HepG2 (cell line): ENCODE data around the gene NPDC1. TPM values are rescaled to one million over a fixed set of nuclear protein-coding genes. Genes with fewer than 3 reads are reported as not detected.

Experiments used
- ATAC-seq: fragments of 200-7000 bp; cut with Tn5 transposase; 3 replicates; pipeline ENCODE4 v1.9.1; 2020; ENCODE audit warnings: mild to moderate bottlenecking, moderate library complexity
- BruUV-seq: library from RNA; stranded (reverse); fragments of 400-500 nt; replicated peaks from 2 replicates; lab custom pipeline; 2021; lab: Mats Ljungman, UMichigan
- CTCF ChIA-PET: fragments of 300-600 bp; formaldehyde crosslinking; extraction: SDS; loops from one replicate; lab custom pipeline; 2021; ENCODE audit warnings: low total read pairs, inconsistent platforms, low intra/inter-chr PET ratio; lab: Yijun Ruan, JAX
- POLR2A ChIA-PET: fragments of 350-600 bp; sonication (Branson Sonifier 250); formaldehyde crosslinking; loops from one replicate; lab custom pipeline; 2020; ENCODE audit warnings: antibody characterized with exemption, inconsistent platforms; lab: Yijun Ruan, JAX
- DNase-seq: peaks from one replicate; pipeline ENCODE4 v3.0.0-alpha.2; 2015; ENCODE audit warnings: low spot score
- FAIRE-seq: peaks from 3 replicates; lab custom pipeline; 2011; peaks lifted over from hg19 to GRCh38; lab: Jason Lieb, UNC
- H2AFZ ChIP-seq: one replicate; pipeline ENCODE4 v1.6.1; 2011; ENCODE audit warnings: low read length, inconsistent platforms
- H3K27ac ChIP-seq: fragments of 300-600 bp; 3 replicates; pipeline ENCODE4 v1.8.0; 2011; ENCODE audit warnings: mixed run types, mild to moderate bottlenecking, mixed read lengths, low read length, inconsistent platforms; ENCODE audit not compliant: insufficient read depth; ENCODE audit errors: extremely low read length
- H3K27me3 ChIP-seq, 2 experiments: fragments of 200-600 bp in 1 of 2; 2 replicates in 1 of 2; 3 replicates in 1 of 2; pipeline versions ENCODE4 v1.6.0 to v1.8.0; 2011; ENCODE audit warnings: low read length in 2 of 2, mild to moderate bottlenecking in 2 of 2, moderate library complexity in 2 of 2, inconsistent platforms in 1 of 2; ENCODE audit not compliant: insufficient read depth in 2 of 2, control insufficient read depth in 1 of 2
- H3K36me3 ChIP-seq, 2 experiments: fragments of 200-600 bp in 1 of 2; replicated peaks in 1 of 2; 2 replicates in 1 of 2; 3 replicates in 1 of 2; pipeline versions ENCODE4 v1.5.1 to v1.8.0; 2011; ENCODE audit warnings: low read length in 2 of 2, inconsistent platforms in 1 of 2; ENCODE audit not compliant: insufficient read depth in 2 of 2, control insufficient read depth in 1 of 2
- H3K4me1 ChIP-seq: 2 replicates; pipeline ENCODE4 v1.5.1; 2012; ENCODE audit warnings: low read length, inconsistent platforms; ENCODE audit not compliant: insufficient read depth
- H3K4me2 ChIP-seq: 2 replicates; pipeline ENCODE4 v1.6.0; 2011; ENCODE audit warnings: low read depth, low read length, inconsistent platforms
- H3K4me3 ChIP-seq, 3 experiments: fragments of 200-600 bp in 1 of 3; sonication (generic), shearing (Covaris generic) in 1 of 3; replicated peaks in 1 of 3; 2 replicates each; pipeline ENCODE4 v1.5.1; 2011 to 2016; ENCODE audit warnings: low read length in 3 of 3, inconsistent platforms in 2 of 3, low read depth in 2 of 3, mild to moderate bottlenecking in 2 of 3, control low read depth in 1 of 3, mixed read lengths in 1 of 3; ENCODE audit not compliant: insufficient read depth in 1 of 3
- H3K79me2 ChIP-seq: one replicate; pipeline ENCODE4 v1.6.1; 2011; ENCODE audit warnings: low read length, inconsistent platforms; ENCODE audit not compliant: insufficient read depth
- H3K9ac ChIP-seq: 2 replicates; pipeline ENCODE4 v1.6.0; 2011; ENCODE audit warnings: mild to moderate bottlenecking, low read depth, low read length, inconsistent platforms; ENCODE audit not compliant: insufficient read depth
- H3K9me3 ChIP-seq: 2 replicates; pipeline ENCODE4 v1.5.1; 2012; ENCODE audit warnings: mild to moderate bottlenecking, low read length
- H4K20me1 ChIP-seq: 2 replicates; pipeline ENCODE4 v1.6.0; 2011; ENCODE audit warnings: inconsistent platforms, mild to moderate bottlenecking, low read length, moderate library complexity; ENCODE audit not compliant: insufficient read depth
- ATF7 ChIP-seq, 2 experiments: fragments of 450-650 bp in 1 of 2; sonication (generic) in 1 of 2; formaldehyde crosslinking in 1 of 2; IDR thresholded peaks; 2 replicates each; pipeline versions ENCODE4 v1.4.0 to v1.6.1; 2016 to 2020; ENCODE audit warnings: antibody characterized with exemption in 1 of 2, mild to moderate bottlenecking in 1 of 2, missing genetic modification reagents in 1 of 2
- KAT8 ChIP-seq: IDR thresholded peaks from 2 replicates; pipeline ENCODE4 v1.6.1; 2016; ENCODE audit warnings: missing genetic modification reagents, missing compliant biosample characterization
- NCOA5 ChIP-seq: sonication (generic); formaldehyde crosslinking; IDR thresholded peaks from 2 replicates; pipeline ENCODE4 v1.4.0; 2020; ENCODE audit warnings: missing genetic modification reagents
- NFRKB ChIP-seq: fragments of 450-650 bp; IDR thresholded peaks from 2 replicates; pipeline ENCODE4 v1.6.1; 2017
- PHB2 ChIP-seq: fragments of 450-650 bp; IDR thresholded peaks from 2 replicates; pipeline ENCODE4 v1.6.1; 2018; ENCODE audit not compliant: partially characterized antibody
- SRSF1 ChIP-seq: fragments of 200-400 bp; formaldehyde crosslinking; optimal IDR thresholded peaks from 2 replicates; pipeline ENCODE3; 2017; ENCODE audit warnings: mild to moderate bottlenecking, low read depth, low read length, moderate library complexity
- ZFX ChIP-seq: sonication (generic); formaldehyde crosslinking; IDR thresholded peaks from 2 replicates; pipeline ENCODE4 v1.4.0; 2020; ENCODE audit warnings: mild to moderate bottlenecking, low read depth, missing genetic modification reagents, moderate library complexity
- ZNF253 ChIP-seq: sonication (generic); formaldehyde crosslinking; IDR thresholded peaks from 2 replicates; pipeline ENCODE4 v1.8.0; 2022; ENCODE audit warnings: mild to moderate bottlenecking, missing genetic modification reagents, borderline replicate concordance
- ZNF292 ChIP-seq: sonication (generic); formaldehyde crosslinking; IDR thresholded peaks from 2 replicates; pipeline ENCODE4 v1.8.1; 2022; ENCODE audit warnings: mild to moderate bottlenecking, low read depth, missing genetic modification reagents, borderline replicate concordance
- ZNF549 ChIP-seq: sonication (generic); formaldehyde crosslinking; IDR thresholded peaks from 2 replicates; pipeline ENCODE4 v1.5.0; 2020; ENCODE audit warnings: missing genetic modification reagents
- ZNF550 ChIP-seq: sonication (generic); formaldehyde crosslinking; IDR thresholded peaks from 2 replicates; pipeline ENCODE4 v1.4.0; 2020; ENCODE audit warnings: mild to moderate bottlenecking, missing genetic modification reagents, borderline replicate concordance
- ZNF674 ChIP-seq: sonication (generic); formaldehyde crosslinking; IDR thresholded peaks from 2 replicates; pipeline ENCODE4 v1.5.0; 2020; ENCODE audit warnings: low read depth, mild to moderate bottlenecking, missing genetic modification reagents
- ZNF883 ChIP-seq: sonication (generic); formaldehyde crosslinking; IDR thresholded peaks from 2 replicates; pipeline ENCODE4 v1.5.1; 2020; ENCODE audit warnings: mild to moderate bottlenecking, missing genetic modification reagents; ENCODE audit errors: not compliant biosample characterization
- ZSCAN12 ChIP-seq: sonication (generic); formaldehyde crosslinking; IDR thresholded peaks from 2 replicates; pipeline ENCODE4 v1.9.0; 2021; ENCODE audit warnings: mild to moderate bottlenecking, missing genetic modification reagents
- WGBS: methylation state at CpG from one replicate; pipeline ENCODE4 v1.1.6; 2017; ENCODE audit warnings: low lambda C conversion rate; 5-methylcytosine and 5-hydroxymethylcytosine counted together
- in situ Hi-C: cut with HindIII; loops from 2 replicates; pipeline ENCODE4 v1.10.0; 2017; ENCODE audit warnings: low pct_unique_long_range_greater_than_20kb; ENCODE audit not compliant: extremely low pct_ligation_motif_present
- intact Hi-C: fragments of 100-400 bp; cut with micrococcal nuclease; formaldehyde crosslinking; loops from one replicate; pipeline ENCODE4 v1.10.0; 2022; ENCODE audit not compliant: unreplicated experiment
- polyA plus RNA-seq, 8 experiments: library from polyadenylated mRNA; depleted of rRNA in 3 of 8; stranded (reverse) in 7 of 8; unstranded in 1 of 8; fragments of >200 nt; fragmentation: Illumina TruSeq in 4 of 8; extraction: Trizol in 4 of 8; gene quantifications; 2 replicates each; pipeline versions ENCODE4 v1.2.1 to v1.2.3, GENCODE V29; 2011 to 2016; ENCODE audit warnings: low read depth in 4 of 8, missing spikeins in 1 of 8, mixed read lengths in 1 of 8; ENCODE audit not compliant: insufficient read depth in 1 of 8
- total RNA-seq, 5 experiments: library from RNA; depleted of rRNA; stranded (reverse); fragments of >200 nt; fragmentation: Illumina TruSeq; extraction: Trizol; gene quantifications; 2 replicates each; pipeline ENCODE4 v1.2.3, GENCODE V29; 2016; ENCODE audit warnings: low read depth in 1 of 5
- TF ChIP-seq, protein P1 (sequence below): sonication (generic); formaldehyde crosslinking; IDR thresholded peaks from 2 replicates; pipeline ENCODE4 v1.9.0; 2022; ENCODE audit warnings: missing genetic modification reagents, mild to moderate bottlenecking, borderline replicate concordance
- TF ChIP-seq, protein P2 (sequence below): sonication (generic); formaldehyde crosslinking; IDR thresholded peaks from 2 replicates; pipeline ENCODE4 v1.5.1; 2020; ENCODE audit warnings: mild to moderate bottlenecking, missing genetic modification reagents, moderate library complexity
- TF ChIP-seq, protein P3 (sequence below): sonication (generic); formaldehyde crosslinking; IDR thresholded peaks from 2 replicates; pipeline ENCODE4 v1.4.0; 2020; ENCODE audit warnings: missing genetic modification reagents
- TF ChIP-seq, protein P4 (sequence below): IDR thresholded peaks from 2 replicates; pipeline ENCODE4 v1.6.1; 2016; ENCODE audit warnings: control low read depth

The NPDC1 gene
- total and polyA plus RNA-seq, 2 of the 13 experiments (the other 11 are each of a cell fraction or from before 2014, with no cell fraction given), result 0.84 to 5.4 TPM

- no TSS peak for BruUV-seq
- Histone ChIP-seq H2AFZ (no peak overlapping the region), H3K4me1 (peaks cover 60% of the 10 kb centered on the region), H3K4me2 (peak overlapping the region; percentile 96), H4K20me1 (peaks cover 7% of the 10 kb centered on the region; the same call in 1 of the 2 replicates), H3K27me3 (no peaks in the 10 kb centered on the region; a peak in 1 of 5 replicates), H3K9me3 (no peaks in the 10 kb centered on the region), H3K4me3 (peak overlapping the region; percentile 58 to 88 (median 74)), H3K9ac (peak overlapping the region; percentile 66), H3K36me3 (peaks cover 1 to 3% of the 10 kb centered on the region in 2 experiments; a peak in 1 of 5 replicates), H3K27ac (peak overlapping the region; percentile 70), H3K79me2 (peaks cover 13% of the 10 kb centered on the region)
- no peak for DNase-seq
- CTCF ChIA-PET, result no interaction called here
- in situ Hi-C loops (no loop called here), intact Hi-C loops (no loop called here)
- POLR2A ChIA-PET, result interaction anchor here (0.9 to 6.0 kb wide), 8 partner anchors 13 to 271 kb away, joined by 3 to 105 read pairs (median 5); partner anchors contain the start of genes ENTPD2, MAN1B1 and SSNA1
- 0% methylated on average over 2 of the region's 2 CpGs for WGBS
- ATAC-seq, result no peak
- FAIRE-seq, result no peak
- TF ChIP-seq, protein P1, sequence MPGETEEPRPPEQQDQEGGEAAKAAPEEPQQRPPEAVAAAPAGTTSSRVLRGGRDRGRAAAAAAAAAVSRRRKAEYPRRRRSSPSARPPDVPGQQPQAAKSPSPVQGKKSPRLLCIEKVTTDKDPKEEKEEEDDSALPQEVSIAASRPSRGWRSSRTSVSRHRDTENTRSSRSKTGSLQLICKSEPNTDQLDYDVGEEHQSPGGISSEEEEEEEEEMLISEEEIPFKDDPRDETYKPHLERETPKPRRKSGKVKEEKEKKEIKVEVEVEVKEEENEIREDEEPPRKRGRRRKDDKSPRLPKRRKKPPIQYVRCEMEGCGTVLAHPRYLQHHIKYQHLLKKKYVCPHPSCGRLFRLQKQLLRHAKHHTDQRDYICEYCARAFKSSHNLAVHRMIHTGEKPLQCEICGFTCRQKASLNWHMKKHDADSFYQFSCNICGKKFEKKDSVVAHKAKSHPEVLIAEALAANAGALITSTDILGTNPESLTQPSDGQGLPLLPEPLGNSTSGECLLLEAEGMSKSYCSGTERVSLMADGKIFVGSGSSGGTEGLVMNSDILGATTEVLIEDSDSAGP (CRISPR knock-in tag), result 0 out of 2 replicates have a peak, but pooled peaks have one; percentile 4
- TF ChIP-seq PHB2 (no peak), ATF7 (IDR thresholded peaks at IDR 0.05) (no peak), ATF7 (CRISPR knock-in tag; IDR thresholded peaks at IDR 0.05) (no peak), ZNF292 (CRISPR knock-in tag) (no peak), ZFX (CRISPR knock-in tag) (peak; percentile 26; the same call in 1 of the 2 replicates), ZNF883 (CRISPR knock-in tag) (peak; percentile 3), NCOA5 (CRISPR knock-in tag) (no peak), ZNF674 (CRISPR knock-in tag) (no peak), ZNF549 (CRISPR knock-in tag) (no peak), ZSCAN12 (CRISPR knock-in tag) (no peak), SRSF1 (no peak), KAT8 (no peak), ZNF253 (CRISPR knock-in tag) (peak; percentile 35; the same call in 1 of the 2 replicates), NFRKB (no peak), ZNF550 (no peak)
- TF ChIP-seq, protein P2, sequence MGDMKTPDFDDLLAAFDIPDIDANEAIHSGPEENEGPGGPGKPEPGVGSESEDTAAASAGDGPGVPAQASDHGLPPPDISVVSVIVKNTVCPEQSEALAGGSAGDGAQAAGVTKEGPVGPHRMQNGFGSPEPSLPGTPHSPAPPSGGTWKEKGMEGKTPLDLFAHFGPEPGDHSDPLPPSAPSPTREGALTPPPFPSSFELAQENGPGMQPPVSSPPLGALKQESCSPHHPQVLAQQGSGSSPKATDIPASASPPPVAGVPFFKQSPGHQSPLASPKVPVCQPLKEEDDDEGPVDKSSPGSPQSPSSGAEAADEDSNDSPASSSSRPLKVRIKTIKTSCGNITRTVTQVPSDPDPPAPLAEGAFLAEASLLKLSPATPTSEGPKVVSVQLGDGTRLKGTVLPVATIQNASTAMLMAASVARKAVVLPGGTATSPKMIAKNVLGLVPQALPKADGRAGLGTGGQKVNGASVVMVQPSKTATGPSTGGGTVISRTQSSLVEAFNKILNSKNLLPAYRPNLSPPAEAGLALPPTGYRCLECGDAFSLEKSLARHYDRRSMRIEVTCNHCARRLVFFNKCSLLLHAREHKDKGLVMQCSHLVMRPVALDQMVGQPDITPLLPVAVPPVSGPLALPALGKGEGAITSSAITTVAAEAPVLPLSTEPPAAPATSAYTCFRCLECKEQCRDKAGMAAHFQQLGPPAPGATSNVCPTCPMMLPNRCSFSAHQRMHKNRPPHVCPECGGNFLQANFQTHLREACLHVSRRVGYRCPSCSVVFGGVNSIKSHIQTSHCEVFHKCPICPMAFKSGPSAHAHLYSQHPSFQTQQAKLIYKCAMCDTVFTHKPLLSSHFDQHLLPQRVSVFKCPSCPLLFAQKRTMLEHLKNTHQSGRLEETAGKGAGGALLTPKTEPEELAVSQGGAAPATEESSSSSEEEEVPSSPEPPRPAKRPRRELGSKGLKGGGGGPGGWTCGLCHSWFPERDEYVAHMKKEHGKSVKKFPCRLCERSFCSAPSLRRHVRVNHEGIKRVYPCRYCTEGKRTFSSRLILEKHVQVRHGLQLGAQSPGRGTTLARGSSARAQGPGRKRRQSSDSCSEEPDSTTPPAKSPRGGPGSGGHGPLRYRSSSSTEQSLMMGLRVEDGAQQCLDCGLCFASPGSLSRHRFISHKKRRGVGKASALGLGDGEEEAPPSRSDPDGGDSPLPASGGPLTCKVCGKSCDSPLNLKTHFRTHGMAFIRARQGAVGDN (CRISPR knock-in tag), result peak; percentile 49
- TF ChIP-seq, protein P3, sequence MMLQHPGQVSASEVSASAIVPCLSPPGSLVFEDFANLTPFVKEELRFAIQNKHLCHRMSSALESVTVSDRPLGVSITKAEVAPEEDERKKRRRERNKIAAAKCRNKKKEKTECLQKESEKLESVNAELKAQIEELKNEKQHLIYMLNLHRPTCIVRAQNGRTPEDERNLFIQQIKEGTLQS (CRISPR knock-in tag), result no peak
- TF ChIP-seq, protein P4, sequence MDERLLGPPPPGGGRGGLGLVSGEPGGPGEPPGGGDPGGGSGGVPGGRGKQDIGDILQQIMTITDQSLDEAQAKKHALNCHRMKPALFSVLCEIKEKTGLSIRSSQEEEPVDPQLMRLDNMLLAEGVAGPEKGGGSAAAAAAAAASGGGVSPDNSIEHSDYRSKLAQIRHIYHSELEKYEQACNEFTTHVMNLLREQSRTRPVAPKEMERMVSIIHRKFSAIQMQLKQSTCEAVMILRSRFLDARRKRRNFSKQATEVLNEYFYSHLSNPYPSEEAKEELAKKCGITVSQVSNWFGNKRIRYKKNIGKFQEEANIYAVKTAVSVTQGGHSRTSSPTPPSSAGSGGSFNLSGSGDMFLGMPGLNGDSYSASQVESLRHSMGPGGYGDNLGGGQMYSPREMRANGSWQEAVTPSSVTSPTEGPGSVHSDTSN (CRISPR knock-in tag), result no peak
Observed at GRCh38 chr9:137071282-137071681, 25.3 kb upstream of the NPDC1 start.
